Stimulated activated CD8-positive, alpha-beta memory T cell treated with anti-CD3 and anti-CD28 coated beads, Interleukin-15, amount 100 ng/mL, for 4 hours (primary cell): ENCODE results near the gene CMSS1.

Experiments used
- DNase-seq, 2 donors: peaks; one replicate each; pipeline ENCODE4 v3.0.0-alpha.2; 2020; ENCODE audit warnings: low read depth in 2 of 2

The CMSS1 gene

DNA sequence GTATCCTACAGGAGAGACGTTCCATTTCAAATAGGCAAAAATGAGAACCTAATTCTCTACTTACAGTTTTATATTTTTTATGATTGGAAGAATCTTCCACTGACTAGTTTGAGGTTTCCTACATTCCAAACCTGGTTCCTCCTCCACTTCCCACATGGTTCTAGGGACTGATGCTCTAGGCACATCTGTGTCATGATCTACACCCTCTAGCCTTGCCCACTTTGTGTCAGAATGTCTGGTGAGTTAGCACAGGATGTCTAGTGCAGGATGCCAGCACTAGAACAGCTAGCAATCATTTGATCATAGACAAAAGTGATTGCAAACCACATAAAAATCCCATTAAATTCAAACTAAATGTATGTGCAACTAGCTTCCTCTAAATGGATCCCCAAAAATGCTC is 323.3 kb downstream of the CMSS1 start:
- no peak for DNase-seq

DNA sequence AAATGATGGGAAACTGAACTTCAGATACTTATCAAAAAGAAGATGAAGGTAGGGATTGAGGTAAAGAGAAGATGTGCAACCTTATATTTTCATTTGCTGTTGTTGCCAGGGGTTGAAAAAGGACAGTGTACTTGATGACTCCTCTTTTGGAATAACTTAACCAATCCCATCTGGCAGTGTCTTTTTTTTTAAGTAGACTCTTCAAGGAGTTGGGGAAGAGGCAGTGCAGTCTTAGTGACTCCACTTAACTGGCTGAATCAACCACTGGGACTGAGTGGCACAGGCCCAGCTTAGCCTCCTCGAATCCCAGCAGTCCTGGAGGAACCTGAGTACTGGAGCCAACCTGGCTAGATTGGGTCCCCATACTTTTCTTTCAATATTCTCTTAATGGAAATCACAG is 323.9 kb downstream of the CMSS1 start:
- DNase-seq: no peak

DNA sequence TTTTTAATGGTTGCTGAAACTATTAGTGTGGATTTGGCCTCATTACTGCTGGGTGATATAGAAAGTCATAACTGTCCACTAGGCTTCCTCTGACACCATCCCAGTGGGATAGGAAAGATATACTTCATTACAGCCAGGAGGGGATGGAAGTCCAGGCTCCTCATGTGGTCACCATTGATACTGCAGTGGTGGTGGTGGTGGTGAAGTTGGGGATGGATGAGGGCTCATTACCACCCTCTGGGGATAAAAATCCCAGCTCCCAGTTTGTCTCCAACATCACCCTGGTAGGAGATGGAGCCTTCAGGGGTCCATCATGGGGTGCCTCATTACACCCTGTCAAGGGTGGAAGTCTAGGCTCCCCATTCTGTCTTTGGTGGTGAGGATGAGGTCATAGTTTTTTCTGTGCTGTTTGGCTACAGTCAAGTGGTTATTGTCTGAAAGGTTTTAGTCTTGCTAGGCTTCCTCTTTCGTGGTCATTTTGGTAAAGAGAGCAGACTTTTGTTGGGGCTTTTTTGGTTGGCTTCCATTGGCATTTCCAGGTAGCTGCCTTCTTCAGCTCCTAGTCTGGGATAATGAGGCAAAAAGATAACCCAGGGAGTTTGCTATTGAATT is 326.7 kb downstream of the CMSS1 start:
- DNase-seq: no peak

DNA sequence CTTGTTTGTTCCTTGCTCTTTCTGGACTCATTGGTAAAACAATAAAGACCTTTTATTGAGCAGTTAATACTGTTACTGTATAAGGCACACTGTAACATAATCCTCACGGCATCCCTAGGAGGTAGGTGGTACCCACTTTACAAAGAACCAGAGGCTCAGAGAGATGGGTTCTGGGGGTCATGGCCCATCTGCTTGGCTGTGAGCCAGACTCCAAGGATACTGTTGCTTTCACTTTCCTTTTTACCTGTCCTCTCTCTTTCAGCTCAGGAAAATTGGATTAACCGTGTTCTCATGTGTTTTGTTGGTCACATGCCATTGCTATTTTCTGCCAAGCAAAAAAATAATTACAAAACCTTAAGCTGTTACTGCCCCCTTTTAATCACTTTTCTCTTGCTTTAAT is 331.5 kb downstream of the CMSS1 start:
- DNase-seq: no peak

DNA sequence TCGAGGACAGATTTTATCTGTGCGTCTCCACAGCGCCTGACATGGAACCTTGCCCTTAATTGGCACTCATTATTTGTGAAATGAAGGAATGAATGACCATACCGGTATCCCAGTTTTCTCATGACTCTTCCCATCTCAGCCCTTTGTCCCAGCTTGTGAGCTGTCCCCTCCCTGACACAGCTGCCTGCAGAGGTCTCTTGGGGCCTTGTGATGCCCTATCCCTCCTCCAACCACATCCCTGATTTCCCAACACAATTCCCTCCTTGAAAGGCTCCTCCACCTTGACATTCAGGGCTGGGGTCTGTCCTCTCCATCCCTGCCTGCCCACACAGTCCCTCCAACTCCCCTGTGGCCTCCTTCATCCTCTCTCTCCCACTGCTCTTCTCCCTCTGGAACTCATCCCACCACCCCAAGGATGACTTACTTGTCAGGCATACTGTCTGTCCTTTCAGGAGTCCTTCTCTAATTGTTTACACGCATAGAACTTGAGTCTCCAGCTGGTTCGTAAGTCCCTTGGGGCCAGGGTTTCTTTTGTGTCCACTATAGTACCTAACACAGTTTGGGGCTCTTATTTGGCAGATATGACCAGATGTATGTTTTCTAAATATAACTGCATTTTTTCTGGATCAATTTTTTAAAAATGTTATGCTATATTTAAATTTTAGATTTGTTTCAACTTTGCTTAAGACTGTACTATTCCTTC is 332.2 kb downstream of the CMSS1 start:
- no peak for DNase-seq

DNA sequence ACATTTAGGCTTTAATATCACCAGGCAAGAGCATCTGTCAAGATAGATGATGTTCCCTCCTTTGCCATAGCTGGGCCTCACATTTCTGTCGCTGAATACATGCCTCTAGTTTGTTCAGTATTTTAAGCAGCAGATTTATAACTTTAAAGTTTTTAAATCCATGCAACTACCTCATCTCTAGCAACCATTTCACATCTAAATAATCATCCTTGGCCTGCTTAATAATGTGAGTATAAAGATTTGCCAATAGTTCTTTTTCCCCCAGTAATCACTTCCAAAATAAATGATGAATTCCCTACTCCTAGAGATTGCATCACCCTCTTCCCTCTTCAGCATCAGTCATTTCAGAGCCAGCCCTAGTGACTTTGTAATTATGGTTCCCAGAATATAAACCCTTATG is 332.8 kb downstream of the CMSS1 start:
- no peak for DNase-seq

DNA sequence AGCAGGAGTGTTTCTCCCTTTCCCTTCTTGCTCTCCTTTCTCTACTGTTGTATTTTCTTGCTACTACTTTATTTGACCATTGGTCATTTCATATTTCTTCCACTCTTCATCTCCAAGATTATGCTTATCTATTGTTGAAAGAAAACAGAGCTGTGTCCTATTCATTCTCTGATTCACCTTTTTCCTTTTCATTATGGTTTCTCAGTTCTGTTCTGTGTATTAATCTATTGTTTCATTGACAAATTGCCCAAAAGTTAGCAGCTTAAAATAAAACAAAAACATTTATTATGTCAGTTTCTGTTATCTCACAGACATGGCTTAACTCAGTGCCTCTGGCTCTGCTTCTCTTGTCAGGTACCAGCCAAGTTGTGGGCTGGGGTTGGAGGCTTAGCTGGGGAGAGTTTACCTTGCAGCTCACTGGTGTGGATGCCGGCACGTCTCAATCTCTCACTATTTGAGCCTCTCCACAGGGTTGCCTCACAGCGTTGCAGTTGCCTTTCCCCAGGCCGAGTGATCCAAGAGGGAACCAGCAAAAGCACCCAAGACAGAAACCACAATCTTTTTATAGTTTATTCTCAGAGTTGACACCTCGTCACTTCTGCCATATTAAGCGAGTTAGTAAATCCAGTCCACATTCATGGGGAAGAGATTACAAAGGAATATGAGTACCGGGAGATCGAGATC is 333.5 kb downstream of the CMSS1 start:
- no peak for DNase-seq

DNA sequence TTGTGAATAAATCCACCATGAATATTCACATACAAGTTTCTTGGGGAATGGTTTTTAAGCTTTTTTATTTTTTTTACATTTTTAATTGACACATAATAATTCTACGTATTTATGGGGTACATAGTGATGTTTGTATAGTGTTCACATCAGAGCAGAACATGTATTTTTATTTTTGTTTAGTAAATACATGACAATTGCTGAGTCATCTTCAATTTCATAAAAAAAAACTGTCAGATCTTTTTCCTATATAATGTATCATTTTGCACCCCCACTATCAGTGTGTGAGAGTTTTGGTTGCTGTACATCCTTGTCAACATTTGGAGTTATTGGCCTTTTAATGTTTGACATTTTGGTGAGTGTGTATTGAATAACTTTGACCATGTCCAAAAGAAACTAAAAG is 336.5 kb downstream of the CMSS1 start:
- DNase-seq: no peak

DNA sequence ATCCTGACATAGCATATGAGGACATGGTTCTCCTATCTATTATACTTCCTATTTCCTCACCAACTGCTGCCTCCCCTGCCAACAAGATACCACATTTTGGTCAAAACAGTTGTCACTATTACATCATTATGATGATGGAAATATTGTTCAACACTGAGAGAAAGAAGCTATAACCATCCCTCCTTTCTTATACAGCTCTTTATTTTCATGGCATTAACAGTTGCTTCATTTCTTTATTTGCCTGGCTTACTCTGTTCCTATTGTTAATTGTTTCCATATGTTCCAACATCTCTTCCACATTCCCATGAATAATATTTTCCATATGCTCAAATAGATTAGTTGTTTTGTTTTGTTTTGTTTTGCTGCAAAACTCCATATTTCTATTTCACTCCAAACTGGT is 337.5 kb downstream of the CMSS1 start:
- no peak for DNase-seq

DNA sequence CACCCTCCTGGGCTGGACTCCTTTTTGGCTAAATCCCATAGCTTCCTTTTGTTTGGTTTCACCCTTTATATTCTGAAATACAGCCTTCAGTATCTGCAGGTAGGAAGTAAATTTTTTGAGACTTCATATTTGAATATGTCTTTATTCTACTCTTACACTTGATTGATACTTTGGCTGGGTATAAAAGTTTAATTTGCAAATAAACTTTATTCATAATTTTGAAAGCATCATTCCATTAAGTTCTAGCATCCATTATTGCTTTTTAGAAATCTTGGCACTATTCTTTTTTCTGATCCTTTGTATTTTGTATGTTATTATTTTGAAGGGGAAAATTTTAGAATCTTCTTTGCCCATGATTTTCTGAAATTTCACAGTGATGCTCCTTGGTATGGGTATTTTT is 337.9 kb downstream of the CMSS1 start:
- no peak for DNase-seq

DNA sequence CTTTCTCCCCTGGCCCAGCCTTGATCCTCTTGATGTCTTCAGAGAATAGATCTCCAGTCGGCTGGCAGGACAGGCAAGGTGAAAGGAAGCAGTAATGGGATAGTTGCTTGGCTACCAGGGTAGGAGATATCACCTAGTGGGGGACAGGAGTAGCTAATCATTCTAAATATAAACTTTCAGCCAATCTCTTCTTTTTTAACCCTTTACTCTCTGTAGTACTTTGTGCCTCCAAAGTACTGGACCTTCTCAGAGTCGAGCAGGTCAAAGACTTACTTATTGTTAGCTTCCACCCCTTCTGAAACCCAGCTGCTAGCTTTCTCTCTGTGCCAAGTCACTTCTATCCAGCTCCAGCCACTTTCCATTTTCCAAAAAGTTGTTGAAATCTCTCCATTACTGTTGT is 340.0 kb downstream of the CMSS1 start:
- no peak for DNase-seq

DNA sequence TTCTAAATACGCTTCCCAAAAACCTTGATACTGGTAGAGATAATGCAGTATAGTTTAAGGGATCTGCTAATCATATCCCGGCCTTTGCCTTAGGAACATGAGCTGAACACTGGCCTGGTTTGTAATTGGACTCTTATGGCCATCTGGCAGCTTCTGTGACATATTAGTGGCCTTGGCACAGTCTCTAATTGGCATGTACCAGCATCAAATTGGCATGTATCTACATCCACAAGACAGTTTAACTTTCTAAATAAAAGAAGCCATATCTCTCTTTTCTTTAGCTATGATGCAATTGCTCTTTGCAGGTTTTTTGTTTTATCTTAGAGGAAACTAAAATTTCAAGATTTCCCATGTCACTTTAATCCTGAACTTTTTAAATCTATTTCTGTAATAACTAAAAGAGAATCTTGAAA is 341.3 kb downstream of the CMSS1 start:
- DNase-seq: no peak

DNA sequence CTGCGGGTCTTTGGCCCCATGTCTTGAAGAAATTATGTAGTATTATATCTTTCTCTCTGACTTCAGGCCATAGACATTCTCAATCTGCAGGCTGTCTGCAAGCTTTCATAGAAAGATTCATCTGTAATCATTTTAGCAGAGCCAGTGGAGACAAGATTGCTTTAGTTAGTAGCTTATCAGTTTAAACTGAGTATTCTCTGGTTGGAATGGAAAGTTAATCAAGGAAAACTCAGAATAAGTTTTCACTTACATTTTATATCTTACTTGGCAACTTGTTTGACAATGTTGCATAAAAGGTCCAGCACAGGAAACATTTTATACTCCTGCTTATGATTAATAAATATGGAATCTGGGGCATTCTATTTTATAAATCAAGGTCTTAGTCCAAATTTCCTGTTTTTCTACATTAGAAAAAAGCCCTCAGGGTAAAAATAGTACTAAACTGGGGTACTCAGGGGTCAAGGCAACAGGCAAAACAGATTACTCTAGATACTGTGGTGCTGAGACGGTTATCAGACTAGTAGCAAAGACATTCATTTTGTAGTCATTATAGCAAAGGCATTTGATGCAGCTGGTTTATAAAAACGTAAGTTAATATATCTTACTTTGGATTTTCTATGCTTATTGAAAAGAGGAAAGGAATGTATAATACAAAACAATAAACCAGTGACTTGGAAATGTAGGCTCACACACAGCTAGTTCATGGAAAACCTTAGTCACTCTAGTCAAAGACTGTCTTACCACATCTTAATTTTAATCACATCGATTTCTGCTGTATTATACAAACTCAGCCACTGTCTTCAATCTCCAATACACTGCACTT is 341.9 kb downstream of the CMSS1 start:
- DNase-seq: no peak

DNA sequence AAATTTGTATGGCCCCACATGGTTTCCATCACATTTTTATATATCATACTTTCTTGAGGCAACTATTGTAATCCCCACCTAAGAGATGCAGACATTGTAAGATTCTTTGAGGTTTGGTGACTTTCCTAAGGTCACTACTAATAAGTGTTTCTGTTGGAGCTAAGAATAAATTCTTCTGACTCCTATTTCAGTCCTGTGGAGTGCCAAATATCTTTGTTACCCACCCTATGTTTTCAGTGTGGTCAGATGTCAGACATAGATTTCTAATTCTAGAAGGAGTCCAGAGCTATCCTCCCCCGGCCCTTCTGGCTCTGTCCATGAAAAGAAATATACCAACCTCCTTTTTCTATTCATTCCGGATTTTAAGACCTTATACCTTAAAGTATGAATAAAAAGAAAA is 342.9 kb downstream of the CMSS1 start:
- no peak for DNase-seq

DNA sequence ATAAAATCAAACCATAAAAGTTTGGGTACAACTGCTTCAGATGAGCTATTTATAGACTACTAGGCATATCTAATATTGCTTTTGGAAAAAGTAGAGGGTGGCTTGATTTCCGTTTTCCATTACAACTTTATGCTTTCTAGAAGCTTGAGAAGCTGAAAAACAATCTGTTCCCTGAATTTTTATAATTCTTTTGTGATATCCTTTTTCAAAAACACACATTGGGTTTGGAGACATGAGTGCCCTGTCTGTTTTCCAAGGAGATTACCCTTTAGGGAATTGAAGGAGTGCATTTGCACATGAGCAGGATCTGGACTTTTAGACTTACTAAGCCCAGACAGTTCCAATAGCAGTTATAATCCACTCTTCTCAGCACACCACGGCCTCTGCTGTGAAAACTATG is 346.1 kb downstream of the CMSS1 start:
- DNase-seq: no peak

DNA sequence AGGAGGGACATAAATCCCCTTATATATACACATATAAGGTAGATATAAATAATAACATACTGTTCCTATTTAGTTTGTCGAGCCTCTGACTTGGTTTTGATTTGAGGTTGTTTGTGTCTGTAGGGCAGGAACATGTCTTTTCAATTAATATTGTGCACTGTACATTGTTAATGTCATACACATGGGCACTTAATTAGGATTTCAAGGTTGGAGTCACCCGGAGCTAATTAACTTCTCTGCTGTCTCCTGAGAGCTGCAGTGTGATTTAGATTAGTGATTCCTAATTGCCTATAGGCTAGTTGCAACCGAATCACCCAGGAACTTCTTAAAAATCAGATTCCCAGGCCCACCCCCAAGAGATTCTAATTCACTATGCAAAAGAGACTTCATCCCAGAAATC is 347.1 kb downstream of the CMSS1 start:
- no peak for DNase-seq

DNA sequence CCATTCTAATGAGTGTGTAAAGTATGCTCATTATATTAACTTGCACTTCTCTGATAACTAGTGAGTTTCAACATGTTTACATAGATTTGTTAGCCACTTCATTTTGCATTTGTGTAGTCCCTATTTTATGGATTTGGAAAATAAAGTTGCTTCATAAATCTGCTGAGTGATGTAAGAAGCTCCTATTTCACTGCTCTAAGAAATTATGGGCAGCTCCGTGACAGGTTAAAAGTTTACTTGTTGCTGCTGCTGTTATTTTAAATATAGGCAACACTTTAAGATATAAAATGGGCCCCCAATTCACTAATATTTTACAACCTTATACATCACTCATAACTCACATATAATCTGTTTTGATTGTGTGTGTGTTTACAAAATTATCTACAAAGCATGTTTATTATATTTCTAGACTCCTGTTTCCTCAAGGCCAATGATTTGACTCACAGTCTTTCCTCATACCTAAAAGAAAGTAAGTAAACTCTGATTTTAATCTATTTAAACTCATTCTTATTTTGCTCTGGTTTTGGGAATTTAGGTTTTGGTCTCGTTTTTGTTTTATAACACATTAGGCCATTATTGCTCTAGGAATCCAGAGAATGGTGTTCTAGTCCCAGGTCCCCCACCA is 348.4 kb downstream of the CMSS1 start:
- no peak for DNase-seq

DNA sequence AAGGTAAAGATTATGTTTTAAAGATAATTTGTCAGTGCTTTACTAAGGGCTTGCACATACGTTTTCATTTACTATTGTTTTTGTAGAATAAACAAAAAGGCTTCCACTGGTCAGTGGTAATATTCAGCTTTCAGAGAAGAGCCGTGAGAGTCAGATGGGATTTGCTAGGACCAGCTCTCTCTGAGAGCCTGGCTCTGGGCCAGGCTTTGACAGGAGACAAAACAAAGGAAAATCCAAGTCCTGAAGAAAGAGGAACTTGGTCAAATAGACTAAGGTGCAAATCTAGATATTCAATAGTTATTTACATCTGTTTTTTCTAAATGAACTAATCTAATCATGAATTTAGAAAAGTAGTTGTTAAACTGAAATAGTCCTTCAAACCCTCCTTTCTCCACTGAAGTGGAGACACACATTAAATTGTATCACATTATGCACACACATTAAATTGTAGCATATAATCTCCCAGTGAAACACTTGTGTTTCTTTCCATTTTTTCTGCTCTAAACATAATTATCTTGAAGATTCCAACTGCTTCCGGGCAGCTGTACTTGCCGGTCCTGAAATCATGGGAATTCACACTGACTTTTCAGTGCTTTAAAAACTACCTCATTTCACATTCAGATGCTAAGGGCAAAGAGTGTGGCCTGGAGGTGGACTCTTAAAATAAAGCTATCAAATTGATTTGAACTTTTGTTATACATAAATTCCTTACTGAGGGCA is 351.7 kb downstream of the CMSS1 start:
- DNase-seq: no peak

DNA sequence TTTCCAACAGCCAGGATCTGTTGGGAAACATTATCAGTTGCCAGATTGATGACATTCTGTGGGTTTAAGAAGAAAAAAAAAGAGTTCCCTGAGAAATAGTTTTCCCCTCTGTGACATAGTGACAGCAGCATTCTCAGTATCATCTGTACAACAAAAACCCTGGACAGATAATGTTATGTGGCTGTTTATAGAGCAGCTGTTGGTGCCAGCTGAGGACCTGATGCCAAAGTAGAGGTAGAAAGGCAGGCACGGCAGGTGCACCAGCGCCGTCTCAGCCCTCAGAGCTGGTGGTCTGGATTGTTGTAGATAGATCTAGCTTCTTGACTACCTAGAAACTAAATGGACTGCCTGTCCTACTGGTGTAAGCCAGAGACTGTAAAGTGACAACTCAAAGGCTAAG is 352.8 kb downstream of the CMSS1 start:
- no peak for DNase-seq

DNA sequence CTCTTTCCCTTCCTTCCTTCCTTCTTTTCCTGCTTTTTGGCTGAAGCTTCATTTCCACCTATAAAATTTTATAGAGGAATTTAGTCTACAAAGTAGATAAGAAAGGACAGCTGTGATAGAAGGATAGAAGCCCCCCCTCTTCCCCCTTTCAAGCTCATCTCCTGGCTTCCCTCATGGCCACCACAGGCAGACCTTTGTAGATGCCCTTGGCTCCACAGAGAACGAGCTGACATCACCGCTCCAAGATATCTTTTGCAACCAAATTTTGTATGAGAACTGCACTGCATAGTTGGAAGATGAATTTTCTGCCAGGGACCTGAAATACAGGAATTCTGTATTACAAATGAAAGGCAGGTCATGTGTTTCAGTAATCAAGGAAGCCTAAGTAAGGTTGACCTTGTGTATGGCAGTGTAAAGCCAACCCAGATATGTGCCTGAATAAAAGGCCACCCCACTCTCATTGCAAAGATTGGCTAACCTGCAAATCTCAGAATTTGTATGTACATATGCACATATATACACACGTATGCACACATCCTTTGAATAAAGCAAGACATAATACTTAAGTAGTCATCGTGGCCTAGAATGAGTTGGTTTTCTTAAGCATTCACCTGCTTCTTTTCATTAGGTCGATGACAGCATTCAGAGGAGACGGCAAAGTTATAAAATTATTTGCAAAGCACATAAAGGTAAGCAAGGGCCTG is 353.7 kb downstream of the CMSS1 start:
- DNase-seq: no peak

DNA sequence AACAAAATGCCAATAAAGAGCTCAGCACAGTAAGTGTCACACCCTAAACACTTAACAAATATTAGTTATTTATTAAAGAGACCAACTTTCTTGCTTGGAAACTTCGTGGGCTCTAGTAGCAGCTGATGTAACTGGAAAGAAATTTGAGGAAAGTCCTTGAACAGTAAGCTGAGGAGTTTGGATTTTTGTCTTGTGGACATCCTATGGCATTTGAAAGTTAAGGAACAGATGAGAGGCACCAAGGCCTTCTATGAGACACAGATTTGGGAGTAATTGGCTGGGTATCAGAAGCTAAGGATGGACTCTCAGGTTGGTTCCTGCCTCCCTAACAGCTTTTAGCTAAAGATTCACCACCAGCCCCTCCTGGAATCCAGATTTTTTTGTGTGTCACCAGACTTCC is 356.3 kb downstream of the CMSS1 start:
- DNase-seq: no peak
